KMS-11 (cell line): ENCODE data around the gene BAZ2B.

ENCODE experiments used
- H2AFZ ChIP-seq: fragments of 200-600 bp; sonication (generic); 2 replicates; pipeline ENCODE4 v1.6.1; 2016; ENCODE audit warnings: antibody characterized with exemption, mixed run types, low read depth
- H3K27ac ChIP-seq: fragments of 200-600 bp; sonication (generic); 2 replicates; pipeline ENCODE4 v1.6.1; 2016; ENCODE audit warnings: mild to moderate bottlenecking, mixed run types
- H3K27me3 ChIP-seq: fragments of 200-600 bp; sonication (generic); 2 replicates; pipeline ENCODE4 v1.6.1; 2017; ENCODE audit warnings: mild to moderate bottlenecking, low read depth, mixed run types, moderate library complexity; ENCODE audit not compliant: insufficient read depth
- H3K36me3 ChIP-seq: fragments of 200-600 bp; sonication (generic); 2 replicates; pipeline ENCODE4 v1.6.1; 2017; ENCODE audit warnings: mild to moderate bottlenecking, mixed run types; ENCODE audit not compliant: insufficient read depth
- H3K4me1 ChIP-seq: fragments of 200-600 bp; sonication (generic); 2 replicates; pipeline ENCODE4 v1.6.1; 2016; ENCODE audit warnings: mild to moderate bottlenecking, low read depth, mixed run types; ENCODE audit not compliant: poor library complexity, severe bottlenecking
- H3K4me2 ChIP-seq: fragments of 200-600 bp; sonication (generic); 2 replicates; pipeline ENCODE4 v1.7.0; 2016; ENCODE audit warnings: mild to moderate bottlenecking, mixed run types
- H3K4me3 ChIP-seq: fragments of 200-600 bp; sonication (generic); IDR thresholded peaks from 2 replicates; pipeline ENCODE4 v1.6.1; 2017; ENCODE audit warnings: low read depth, low read length, mixed read lengths; ENCODE audit not compliant: insufficient read depth
- H3K79me2 ChIP-seq: fragments of 200-600 bp; sonication (generic); 2 replicates; pipeline ENCODE4 v1.6.1; 2016; ENCODE audit warnings: low read depth, mixed run types; ENCODE audit not compliant: insufficient read depth
- H3K9ac ChIP-seq: fragments of 200-600 bp; sonication (generic); 2 replicates; pipeline ENCODE4 v1.6.1; 2016; ENCODE audit warnings: mild to moderate bottlenecking, mixed run types
- H4K20me1 ChIP-seq: fragments of 200-600 bp; sonication (generic); 2 replicates; pipeline ENCODE4 v1.6.1; 2016; ENCODE audit warnings: mild to moderate bottlenecking, mixed run types; ENCODE audit not compliant: insufficient read depth
- CTCF ChIP-seq: fragments of 200-600 bp; sonication (generic); conservative IDR thresholded peaks from 2 replicates; pipeline ENCODE4 v1.6.1; 2017; ENCODE audit warnings: low read depth, mild to moderate bottlenecking, antibody characterized with exemption, low read length, moderate library complexity, mixed read lengths

BAZ2B gene

GRCh38 chr2:159326569-159327255 is 289.6 kb downstream of the BAZ2B start:
- Histone ChIP-seq H2AFZ (no peak overlapping the region), H3K4me1 (peaks cover 6% of the 10 kb centered on the region), H3K4me3 (no peak overlapping the region), H3K27ac (no peak overlapping the region), H3K9ac (no peak overlapping the region), H3K36me3 (no peaks in the 10 kb centered on the region), H3K27me3 (no peaks in the 10 kb centered on the region), H3K79me2 (no peaks in the 10 kb centered on the region), H3K4me2 (no peak overlapping the region), H4K20me1 (no peaks in the 10 kb centered on the region)
- no peak for TF ChIP-seq CTCF

GRCh38 chr2:159322419-159322818 is 293.9 kb downstream of the BAZ2B start:
- Histone ChIP-seq H2AFZ (no peak overlapping the region), H3K9ac (no peak overlapping the region), H3K36me3 (no peaks in the 10 kb centered on the region), H3K27me3 (no peaks in the 10 kb centered on the region), H3K4me2 (no peak overlapping the region), H3K27ac (no peak overlapping the region), H4K20me1 (no peaks in the 10 kb centered on the region), H3K4me3 (no peak overlapping the region), H3K79me2 (no peaks in the 10 kb centered on the region), H3K4me1 (peaks cover 6% of the 10 kb centered on the region)
- TF ChIP-seq CTCF: no peak

GRCh38 chr2:159317392-159318088 is 298.8 kb downstream of the BAZ2B start:
- H3K4me2 ChIP-seq: no peak overlapping the region
- no peaks in the 10 kb centered on the region for H4K20me1 ChIP-seq
- no peak overlapping the region for H3K4me3 ChIP-seq
- no peak overlapping the region for H2AFZ ChIP-seq
- H3K79me2 ChIP-seq: no peaks in the 10 kb centered on the region
- H3K9ac ChIP-seq: no peak overlapping the region
- H3K27me3 ChIP-seq: no peaks in the 10 kb centered on the region
- H3K4me1 ChIP-seq: no peaks in the 10 kb centered on the region
- H3K36me3 ChIP-seq: no peaks in the 10 kb centered on the region
- no peak overlapping the region for H3K27ac ChIP-seq
- no peak for TF ChIP-seq CTCF

GRCh38 chr2:159307942-159308341 is 308.4 kb downstream of the BAZ2B start:
- Histone ChIP-seq H3K27ac (no peak overlapping the region), H3K27me3 (no peaks in the 10 kb centered on the region), H3K4me1 (no peaks in the 10 kb centered on the region), H3K36me3 (no peaks in the 10 kb centered on the region), H3K4me3 (no peak overlapping the region), H3K9ac (no peak overlapping the region), H2AFZ (no peak overlapping the region), H3K79me2 (no peaks in the 10 kb centered on the region), H4K20me1 (no peaks in the 10 kb centered on the region), H3K4me2 (no peak overlapping the region)
- TF ChIP-seq CTCF: no peak
